Peyer's patch (tissue), 4 donors: ENCODE measurements around the gene PARP6. TPM values are rescaled to one million over a fixed set of nuclear protein-coding genes. Genes with fewer than 3 reads are reported as not detected.
A peak's percentile ranks its signal among the peaks of the same experiment; 100 is the strongest.

Experiments used
- DNase-seq, 3 donors: peaks; one replicate each; pipeline ENCODE4 v3.0.0-alpha.2; 2017 to 2019
- H3K27ac ChIP-seq, 4 donors: fragments of 200-600 bp; sonication (generic); one replicate each; pipeline ENCODE4 v1.5.1; 2016 to 2019
- H3K27me3 ChIP-seq, 2 donors: fragments of 200-600 bp; sonication (generic); one replicate each; pipeline ENCODE4 v1.5.1; 2019
- H3K36me3 ChIP-seq, 3 donors: fragments of 200-600 bp; sonication (generic); one replicate each; pipeline ENCODE4 v1.5.1; 2016 to 2019
- H3K4me1 ChIP-seq, 4 donors: fragments of 200-600 bp; sonication (generic); one replicate each; pipeline ENCODE4 v1.5.1; 2016 to 2019
- H3K4me3 ChIP-seq, 4 donors: fragments of 200-600 bp; sonication (generic); 1 replicate in 3 of 4; 2 replicates in 1 of 4; pipeline ENCODE4 v1.5.1; 2016 to 2019; ENCODE audit warnings: mild to moderate bottlenecking in 1 of 4
- H3K9me3 ChIP-seq, 4 donors: fragments of 200-600 bp; sonication (generic); one replicate each; pipeline ENCODE4 v1.5.1; 2016 to 2019; ENCODE audit warnings: mild to moderate bottlenecking in 1 of 4
- CTCF ChIP-seq, 6 experiments: fragments of 450-650 bp in 4 of 6; fragments of 200-600 bp in 2 of 6; sonication (generic) in 1 of 6; IDR thresholded peaks; one replicate each; pipeline ENCODE4 v1.5.1; 2017 to 2019; ENCODE audit warnings: antibody characterized with exemption in 6 of 6, mild to moderate bottlenecking in 3 of 6, moderate library complexity in 1 of 6
- POLR2A ChIP-seq, 2 donors: fragments of 450-650 bp; IDR thresholded peaks; one replicate each; pipeline ENCODE4 v1.5.1; 2017; ENCODE audit warnings: antibody characterized with exemption in 2 of 2, mild to moderate bottlenecking in 2 of 2, moderate library complexity in 2 of 2
- total RNA-seq, 4 donors: library from RNA; depleted of rRNA; stranded (reverse); fragments of >200 nt; gene quantifications; one replicate each; pipeline ENCODE4 v1.1.0, GENCODE V29; 2016

PARP6 gene
- total RNA-seq, 4 donors from 2014 or later, result 43.8 to 81.8 (median 71.4) TPM

- Histone ChIP-seq H3K27me3 (no peaks in the 10 kb centered on the region), H3K4me1 (peaks cover 0 to 35% (median 0%) of the 10 kb centered on the region in 4 donors), H3K27ac (peak overlapping the region in 2 of 4 donors; percentile 48 to 63), H3K9me3 (no peaks in the 10 kb centered on the region), H3K36me3 (peaks cover 0 to 76% (median 0%) of the 10 kb centered on the region in 3 donors), H3K4me3 (no peak overlapping the region)
- no peak for DNase-seq
- no peak for TF ChIP-seq CTCF (IDR thresholded peaks at IDR 0.05)
- no peak for TF ChIP-seq POLR2A (IDR thresholded peaks at IDR 0.05)
Measured at GRCh38 chr15:72201391-72201921, 70.9 kb downstream of the PARP6 start.

- Histone ChIP-seq H3K27me3 (no peaks in the 10 kb centered on the region), H3K27ac (peak overlapping the region in 3 of 4 donors; percentile 20 to 63 (median 48)), H3K4me3 (no peak overlapping the region), H3K9me3 (no peaks in the 10 kb centered on the region), H3K4me1 (peaks cover 0 to 35% (median 0%) of the 10 kb centered on the region in 4 donors), H3K36me3 (peaks cover 0 to 67% (median 0%) of the 10 kb centered on the region in 3 donors)
- TF ChIP-seq CTCF (IDR thresholded peaks at IDR 0.05) (no peak), POLR2A (IDR thresholded peaks at IDR 0.05) (no peak)
- no peak for DNase-seq
Measured at GRCh38 chr15:72200395-72201237, 71.7 kb downstream of the PARP6 start.

GRCh38 chr15:72199721-72200212, 72.6 kb downstream of the PARP6 start:
- Histone ChIP-seq H3K4me3 (no peak overlapping the region), H3K9me3 (no peaks in the 10 kb centered on the region), H3K27me3 (no peaks in the 10 kb centered on the region), H3K27ac (peak overlapping the region in 3 of 4 donors; percentile 20 to 63 (median 48)), H3K4me1 (peaks cover 0 to 35% (median 0%) of the 10 kb centered on the region in 4 donors), H3K36me3 (peaks cover 0 to 60% (median 0%) of the 10 kb centered on the region in 3 donors)
- peak; percentile 68 to 94 (median 89) for DNase-seq
- peak; percentile 75 to 99 (median 96) for TF ChIP-seq CTCF (IDR thresholded peaks at IDR 0.05)
- TF ChIP-seq POLR2A (IDR thresholded peaks at IDR 0.05), result peak in 1 of 2 donors; percentile 45

- Histone ChIP-seq H3K27me3 (no peaks in the 10 kb centered on the region), H3K4me1 (peaks cover 0 to 35% (median 0%) of the 10 kb centered on the region in 4 donors), H3K9me3 (no peaks in the 10 kb centered on the region), H3K36me3 (peaks cover 0 to 54% (median 0%) of the 10 kb centered on the region in 3 donors), H3K4me3 (no peak overlapping the region), H3K27ac (peak overlapping the region in 1 of 4 donors; percentile 38)
- DNase-seq, result no peak
- TF ChIP-seq CTCF (IDR thresholded peaks at IDR 0.05) (no peak), POLR2A (IDR thresholded peaks at IDR 0.05) (no peak)
Measured at GRCh38 chr15:72199205-72199515, 73.2 kb downstream of the PARP6 start.

- H3K27ac ChIP-seq, result no peak overlapping the region
- H3K9me3 ChIP-seq, result no peaks in the 10 kb centered on the region
- H3K4me1 ChIP-seq, result peaks cover 0 to 35% (median 0%) of the 10 kb centered on the region in 4 donors
- H3K36me3 ChIP-seq, result peaks cover 0 to 48% (median 0%) of the 10 kb centered on the region in 3 donors
- H3K4me3 ChIP-seq, result no peak overlapping the region
- no peak for DNase-seq
- no peaks in the 10 kb centered on the region for H3K27me3 ChIP-seq
- no peak for TF ChIP-seq CTCF (IDR thresholded peaks at IDR 0.05)
- no peak for TF ChIP-seq POLR2A (IDR thresholded peaks at IDR 0.05)
Measured at GRCh38 chr15:72198356-72199204, 73.8 kb downstream of the PARP6 start.
